Measurements from ENCODE around the gene SYNCRIP.

DNA sequence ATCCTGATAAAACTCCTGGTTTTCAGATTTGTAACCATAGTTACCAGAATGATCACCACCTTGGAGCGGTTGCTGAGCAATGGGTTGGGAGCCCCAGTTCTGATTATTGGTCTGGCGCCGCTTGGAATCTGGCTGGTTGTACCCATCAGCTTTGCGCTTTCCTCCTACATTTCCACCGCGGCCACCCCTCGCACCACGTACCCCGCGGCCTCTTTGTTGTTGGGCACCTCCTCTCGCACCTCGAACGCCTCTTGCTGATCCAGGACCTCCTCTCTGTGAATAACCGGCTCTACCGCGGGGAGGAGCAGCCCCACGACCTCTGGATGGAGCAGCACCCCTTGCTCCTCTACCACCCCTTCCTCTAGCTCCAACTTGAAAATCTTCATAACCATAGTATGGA lies 27.9 kb downstream of the SYNCRIP start:
- TF ChIP-seq, protein P1, sequence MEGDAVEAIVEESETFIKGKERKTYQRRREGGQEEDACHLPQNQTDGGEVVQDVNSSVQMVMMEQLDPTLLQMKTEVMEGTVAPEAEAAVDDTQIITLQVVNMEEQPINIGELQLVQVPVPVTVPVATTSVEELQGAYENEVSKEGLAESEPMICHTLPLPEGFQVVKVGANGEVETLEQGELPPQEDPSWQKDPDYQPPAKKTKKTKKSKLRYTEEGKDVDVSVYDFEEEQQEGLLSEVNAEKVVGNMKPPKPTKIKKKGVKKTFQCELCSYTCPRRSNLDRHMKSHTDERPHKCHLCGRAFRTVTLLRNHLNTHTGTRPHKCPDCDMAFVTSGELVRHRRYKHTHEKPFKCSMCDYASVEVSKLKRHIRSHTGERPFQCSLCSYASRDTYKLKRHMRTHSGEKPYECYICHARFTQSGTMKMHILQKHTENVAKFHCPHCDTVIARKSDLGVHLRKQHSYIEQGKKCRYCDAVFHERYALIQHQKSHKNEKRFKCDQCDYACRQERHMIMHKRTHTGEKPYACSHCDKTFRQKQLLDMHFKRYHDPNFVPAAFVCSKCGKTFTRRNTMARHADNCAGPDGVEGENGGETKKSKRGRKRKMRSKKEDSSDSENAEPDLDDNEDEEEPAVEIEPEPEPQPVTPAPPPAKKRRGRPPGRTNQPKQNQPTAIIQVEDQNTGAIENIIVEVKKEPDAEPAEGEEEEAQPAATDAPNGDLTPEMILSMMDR (IDR thresholded peaks at IDR 0.05): no peak
- no peak for TF ChIP-seq POLR2A (IDR thresholded peaks at IDR 0.05)
- TF ChIP-seq EP300 (IDR thresholded peaks at IDR 0.05): no peak
